ENCODE results near the gene ZBTB7C.

- no peak for TF ChIP-seq CTCF (IDR thresholded peaks at IDR 0.05; ENCODE audit: low read depth, low read length, missing input control)
- TF ChIP-seq TAF1 (conservative IDR thresholded peaks at IDR 0.05), result no peak
- TF ChIP-seq ATF3 (IDR thresholded peaks at IDR 0.05), result no peak
- no peak for TF ChIP-seq RAD21 (IDR thresholded peaks at IDR 0.05)
- TF ChIP-seq MAX (IDR thresholded peaks at IDR 0.05), result no peak
- TF ChIP-seq YY1 (IDR thresholded peaks at IDR 0.05), result no peak
- no peak for TF ChIP-seq JUND (IDR thresholded peaks at IDR 0.05)
- no peak for TF ChIP-seq RXRA (IDR thresholded peaks at IDR 0.05)
- TF ChIP-seq SP1 (IDR thresholded peaks at IDR 0.05), result no peak
- TF ChIP-seq EGR1 (IDR thresholded peaks at IDR 0.05; ENCODE audit: low read depth in 2 of 2), result no peak
- no peak for TF ChIP-seq REST (IDR thresholded peaks at IDR 0.05)
Observed at GRCh38 chr18:48142994-48143393, 266.2 kb downstream of the ZBTB7C start.

All from liver (tissue), 3 donors.